PC-9 (cell line): ENCODE results near the gene LUM. TPM values are rescaled to one million over a fixed set of nuclear protein-coding genes. Genes with fewer than 3 reads are reported as not detected.

ENCODE experiments used
- BruUV-seq: library from RNA; stranded (reverse); fragments of 400-500 nt; replicated peaks from 2 replicates; lab custom pipeline; 2021; lab: Mats Ljungman, UMichigan
- CTCF ChIA-PET: fragments of 300-600 bp; sonication (Branson Sonifier 250); formaldehyde crosslinking; loops from one replicate; lab custom pipeline; 2022; ENCODE audit warnings: antibody characterized with exemption; lab: Charles Lee
- POLR2A ChIA-PET: fragments of 300-600 bp; sonication (Branson Sonifier 250); formaldehyde crosslinking; loops from one replicate; lab custom pipeline; 2022; ENCODE audit warnings: antibody characterized with exemption; ENCODE audit not compliant: unreplicated experiment; lab: Charles Lee
- DNase-seq, 2 experiments: peaks; one replicate each; pipeline versions ENCODE4 v3.0.0 to v3.0.0-alpha.2; 2015 to 2022; ENCODE audit warnings: mixed read lengths in 1 of 2
- H2AFZ ChIP-seq: fragments of 200-600 bp; sonication (generic); 2 replicates; pipeline ENCODE4 v1.8.1; 2017; ENCODE audit warnings: antibody characterized with exemption
- H3F3A ChIP-seq: fragments of 200-600 bp; sonication (generic); 2 replicates; pipeline ENCODE4 v1.8.1; 2017; ENCODE audit warnings: antibody characterized with exemption, mild to moderate bottlenecking, low read depth; ENCODE audit not compliant: insufficient read depth
- H3K27ac ChIP-seq: fragments of 200-600 bp; sonication (generic); 2 replicates; pipeline ENCODE4 v1.6.1; 2016; ENCODE audit warnings: mixed run types
- H3K27me3 ChIP-seq: fragments of 200-600 bp; sonication (generic); 2 replicates; pipeline ENCODE4 v1.6.1; 2016; ENCODE audit warnings: low read depth, mixed run types; ENCODE audit not compliant: insufficient read depth
- H3K36me3 ChIP-seq: fragments of 200-600 bp; sonication (generic); 2 replicates; pipeline ENCODE4 v1.6.1; 2016; ENCODE audit warnings: low read depth, mixed run types
- H3K4me1 ChIP-seq: fragments of 200-600 bp; sonication (generic); replicated peaks from 2 replicates; pipeline ENCODE4 v1.6.1; 2016; ENCODE audit warnings: mixed run types; ENCODE audit not compliant: insufficient read depth
- H3K4me2 ChIP-seq: fragments of 200-600 bp; sonication (generic); 2 replicates; pipeline ENCODE4 v1.6.1; 2017; ENCODE audit warnings: mixed run types
- H3K4me3 ChIP-seq: fragments of 200-600 bp; sonication (generic); 2 replicates; pipeline ENCODE4 v1.6.1; 2016; ENCODE audit warnings: mixed run types
- H3K79me2 ChIP-seq: fragments of 200-600 bp; sonication (generic); 2 replicates; pipeline ENCODE4 v1.6.1; 2017; ENCODE audit warnings: low read depth, mixed run types
- H3K9me2 ChIP-seq: fragments of 200-600 bp; sonication (generic); 2 replicates; pipeline ENCODE4 v1.8.1; 2017; ENCODE audit warnings: mild to moderate bottlenecking; ENCODE audit not compliant: insufficient read depth
- H3K9me3 ChIP-seq: fragments of 200-600 bp; sonication (generic); 2 replicates; pipeline ENCODE4 v1.8.1; 2016; ENCODE audit warnings: low read depth; ENCODE audit not compliant: insufficient read depth
- H4K20me1 ChIP-seq: fragments of 200-600 bp; sonication (generic); 2 replicates; pipeline ENCODE4 v1.8.1; 2017; ENCODE audit not compliant: insufficient read depth
- EZH2 ChIP-seq: fragments of 200-600 bp; sonication (generic); IDR thresholded peaks from 2 replicates; pipeline ENCODE4 v1.8.0; 2017; ENCODE audit warnings: antibody characterized with exemption, low read depth
- intact Hi-C: fragments of 100-400 bp; cut with micrococcal nuclease; formaldehyde crosslinking; loops from one replicate; pipeline ENCODE4 v1.10.0; 2022; ENCODE audit not compliant: unreplicated experiment
- total RNA-seq: library from RNA; stranded (reverse); gene quantifications from 2 replicates; pipeline ENCODE4 v1.2.3, GENCODE V29; 2021
- TF ChIP-seq, protein P1 (sequence below): fragments of 200-600 bp; sonication (generic); conservative IDR thresholded peaks from 2 replicates; pipeline ENCODE4 v1.6.1; 2017; ENCODE audit warnings: mixed run types, antibody characterized with exemption, mild to moderate bottlenecking, moderate library complexity

LUM gene
- total RNA-seq, 1 experiment from 2014 or later, result not detected

DNA sequence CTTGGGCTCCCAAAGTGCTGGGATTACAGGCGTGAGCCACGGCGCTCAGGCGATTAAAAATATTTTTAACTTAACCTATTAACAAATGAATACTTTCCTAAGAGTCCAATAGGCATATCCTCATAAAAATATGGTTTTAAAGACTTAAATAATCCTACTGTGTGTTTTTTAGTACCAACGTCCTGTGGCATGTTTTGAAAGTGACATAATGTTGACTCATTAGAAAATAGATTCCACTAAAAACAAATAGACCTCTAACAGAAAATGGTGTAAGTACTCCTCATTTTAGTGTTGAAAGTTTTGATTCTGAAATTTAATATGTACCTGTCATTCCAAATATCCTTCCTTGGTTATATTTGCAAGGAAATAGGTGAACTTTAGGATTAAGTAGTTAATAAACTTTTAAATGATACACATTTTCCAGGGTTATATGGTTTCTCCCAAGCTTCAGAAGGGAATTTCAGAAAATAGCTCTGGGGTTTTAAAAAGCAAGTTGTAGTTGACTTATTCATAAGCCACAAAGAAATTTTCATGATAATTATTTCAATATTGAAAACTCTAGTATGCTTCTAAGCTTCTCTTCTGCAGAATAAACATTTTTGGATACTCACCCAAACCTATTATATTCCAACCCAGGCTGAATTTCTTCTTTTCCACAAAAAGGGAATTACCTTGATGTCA, 12.1 kb upstream of the LUM start:
- no peak overlapping the region for H3K4me3 ChIP-seq
- no peaks in the 10 kb centered on the region for H3K36me3 ChIP-seq
- no peak overlapping the region for H3K4me2 ChIP-seq
- H3K79me2 ChIP-seq, result no peaks in the 10 kb centered on the region
- no peaks in the 10 kb centered on the region for H3K9me2 ChIP-seq
- POLR2A ChIA-PET, result no interaction called here
- no peaks in the 10 kb centered on the region for H3K9me3 ChIP-seq
- H3K27me3 ChIP-seq, result no peaks in the 10 kb centered on the region
- intact Hi-C loops, result no loop called here
- no TSS peak for BruUV-seq
- no peak overlapping the region for H3K27ac ChIP-seq
- no peak for DNase-seq
- CTCF ChIA-PET, result no interaction called here
- TF ChIP-seq EZH2, result no peak
- TF ChIP-seq, protein P1, sequence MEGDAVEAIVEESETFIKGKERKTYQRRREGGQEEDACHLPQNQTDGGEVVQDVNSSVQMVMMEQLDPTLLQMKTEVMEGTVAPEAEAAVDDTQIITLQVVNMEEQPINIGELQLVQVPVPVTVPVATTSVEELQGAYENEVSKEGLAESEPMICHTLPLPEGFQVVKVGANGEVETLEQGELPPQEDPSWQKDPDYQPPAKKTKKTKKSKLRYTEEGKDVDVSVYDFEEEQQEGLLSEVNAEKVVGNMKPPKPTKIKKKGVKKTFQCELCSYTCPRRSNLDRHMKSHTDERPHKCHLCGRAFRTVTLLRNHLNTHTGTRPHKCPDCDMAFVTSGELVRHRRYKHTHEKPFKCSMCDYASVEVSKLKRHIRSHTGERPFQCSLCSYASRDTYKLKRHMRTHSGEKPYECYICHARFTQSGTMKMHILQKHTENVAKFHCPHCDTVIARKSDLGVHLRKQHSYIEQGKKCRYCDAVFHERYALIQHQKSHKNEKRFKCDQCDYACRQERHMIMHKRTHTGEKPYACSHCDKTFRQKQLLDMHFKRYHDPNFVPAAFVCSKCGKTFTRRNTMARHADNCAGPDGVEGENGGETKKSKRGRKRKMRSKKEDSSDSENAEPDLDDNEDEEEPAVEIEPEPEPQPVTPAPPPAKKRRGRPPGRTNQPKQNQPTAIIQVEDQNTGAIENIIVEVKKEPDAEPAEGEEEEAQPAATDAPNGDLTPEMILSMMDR, result no peak
- H3K4me1 ChIP-seq, result no peaks in the 10 kb centered on the region
- H3F3A ChIP-seq, result no peaks in the 10 kb centered on the region
- H2AFZ ChIP-seq, result no peak overlapping the region
- no peaks in the 10 kb centered on the region for H4K20me1 ChIP-seq

- H4K20me1 ChIP-seq, result no peaks in the 10 kb centered on the region
- no peaks in the 10 kb centered on the region for H3F3A ChIP-seq
- no peak overlapping the region for H3K27ac ChIP-seq
- no peak overlapping the region for H2AFZ ChIP-seq
- no peak overlapping the region for H3K4me3 ChIP-seq
- no peaks in the 10 kb centered on the region for H3K4me1 ChIP-seq
- H3K9me2 ChIP-seq, result no peaks in the 10 kb centered on the region
- ChIA-PET CTCF (no interaction called here), POLR2A (no interaction called here)
- H3K9me3 ChIP-seq, result no peaks in the 10 kb centered on the region
- no peak for TF ChIP-seq EZH2
- TF ChIP-seq, protein P1, result no peak
- no peaks in the 10 kb centered on the region for H3K79me2 ChIP-seq
- no peak for DNase-seq
- H3K4me2 ChIP-seq, result no peak overlapping the region
- H3K36me3 ChIP-seq, result no peaks in the 10 kb centered on the region
- BruUV-seq, result no TSS peak
- intact Hi-C loops, result no loop called here
- H3K27me3 ChIP-seq, result no peaks in the 10 kb centered on the region
Observed at GRCh38 chr12:91120781-91121180, 9.5 kb upstream of the LUM start.

DNA sequence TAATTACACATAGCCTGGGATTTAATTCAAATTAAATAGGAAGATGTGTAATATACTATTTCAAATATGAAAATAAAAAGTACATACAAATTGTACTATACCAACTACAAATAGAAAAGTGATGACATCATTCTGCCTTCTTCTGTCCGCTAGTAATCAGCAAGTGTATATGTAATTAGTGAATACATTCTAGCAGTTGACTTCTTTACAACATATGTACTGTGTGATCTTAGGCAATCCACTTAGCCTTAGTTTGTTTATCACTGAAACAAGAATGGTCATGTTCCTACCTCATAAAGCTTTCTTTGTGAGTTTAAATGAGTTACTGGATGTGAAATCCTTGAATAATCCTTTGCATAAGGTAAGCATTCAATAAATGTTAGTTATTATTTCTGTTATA, 7.8 kb upstream of the LUM start:
- Histone ChIP-seq H3K4me2 (no peak overlapping the region), H3K9me2 (no peaks in the 10 kb centered on the region), H3K36me3 (no peaks in the 10 kb centered on the region), H3K27me3 (no peaks in the 10 kb centered on the region), H3F3A (no peaks in the 10 kb centered on the region), H3K4me1 (no peaks in the 10 kb centered on the region), H2AFZ (no peak overlapping the region), H3K79me2 (no peaks in the 10 kb centered on the region), H3K4me3 (no peak overlapping the region), H3K27ac (no peak overlapping the region), H4K20me1 (no peaks in the 10 kb centered on the region), H3K9me3 (no peaks in the 10 kb centered on the region)
- DNase-seq, result no peak
- TF ChIP-seq, protein P1, result no peak
- TF ChIP-seq EZH2, result no peak
- ChIA-PET CTCF (no interaction called here), POLR2A (no interaction called here)
- intact Hi-C loops, result no loop called here
- BruUV-seq, result no TSS peak
